Activated T-cell treated with anti-CD3 and anti-CD28 coated beads, Interleukin-2, amount 50 U/mL, for 72 hours (primary cell): ENCODE measurements around the gene C22orf23. TPM values are rescaled to one million over a fixed set of nuclear protein-coding genes. Genes with fewer than 3 reads are reported as not detected.

ENCODE experiments used
- ATAC-seq, 2 donors: fragments of 150-1000 bp; cut with Tn5 transposase; replicated peaks in 1 of 2; 2 replicates each; pipeline ENCODE4 v1.10.0; 2021; ENCODE audit warnings: moderate library complexity in 2 of 2, mild to moderate bottlenecking in 1 of 2
- DNase-seq, 2 donors: peaks; one replicate each; pipeline ENCODE4 v3.0.0; 2021 to 2022; ENCODE audit warnings: mixed read lengths in 1 of 2
- H3K27ac Mint-ChIP-seq: one replicate; pipeline ENCODE4 v1.8.0; 2022; ENCODE audit warnings: mild to moderate bottlenecking, moderate library complexity, mixed read lengths
- H3K27me3 Mint-ChIP-seq: one replicate; pipeline ENCODE4 v1.8.0; 2022; ENCODE audit warnings: low read depth, mixed read lengths
- H3K36me3 Mint-ChIP-seq, 2 donors: one replicate each; pipeline ENCODE4 v1.8.0; 2022; ENCODE audit warnings: mixed read lengths in 2 of 2, mild to moderate bottlenecking in 1 of 2; ENCODE audit not compliant: insufficient read depth in 2 of 2
- H3K4me1 Mint-ChIP-seq: one replicate; pipeline ENCODE4 v1.8.0; 2022; ENCODE audit warnings: low read depth, mixed read lengths
- H3K4me3 Mint-ChIP-seq, 2 donors: one replicate each; pipeline ENCODE4 v1.8.0; 2022; ENCODE audit warnings: mild to moderate bottlenecking in 2 of 2, mixed read lengths in 2 of 2, moderate library complexity in 2 of 2
- H3K9me3 Mint-ChIP-seq, 2 donors: one replicate each; pipeline ENCODE4 v1.8.0; 2022; ENCODE audit warnings: mixed read lengths in 2 of 2
- total RNA-seq, 2 donors: library from RNA; stranded (reverse); gene quantifications; one replicate each; pipeline ENCODE4 v1.2.3, GENCODE V29; 2022

C22orf23 gene
- under 1 TPM; 0.19 to 0.30 TPM for total RNA-seq

DNA sequence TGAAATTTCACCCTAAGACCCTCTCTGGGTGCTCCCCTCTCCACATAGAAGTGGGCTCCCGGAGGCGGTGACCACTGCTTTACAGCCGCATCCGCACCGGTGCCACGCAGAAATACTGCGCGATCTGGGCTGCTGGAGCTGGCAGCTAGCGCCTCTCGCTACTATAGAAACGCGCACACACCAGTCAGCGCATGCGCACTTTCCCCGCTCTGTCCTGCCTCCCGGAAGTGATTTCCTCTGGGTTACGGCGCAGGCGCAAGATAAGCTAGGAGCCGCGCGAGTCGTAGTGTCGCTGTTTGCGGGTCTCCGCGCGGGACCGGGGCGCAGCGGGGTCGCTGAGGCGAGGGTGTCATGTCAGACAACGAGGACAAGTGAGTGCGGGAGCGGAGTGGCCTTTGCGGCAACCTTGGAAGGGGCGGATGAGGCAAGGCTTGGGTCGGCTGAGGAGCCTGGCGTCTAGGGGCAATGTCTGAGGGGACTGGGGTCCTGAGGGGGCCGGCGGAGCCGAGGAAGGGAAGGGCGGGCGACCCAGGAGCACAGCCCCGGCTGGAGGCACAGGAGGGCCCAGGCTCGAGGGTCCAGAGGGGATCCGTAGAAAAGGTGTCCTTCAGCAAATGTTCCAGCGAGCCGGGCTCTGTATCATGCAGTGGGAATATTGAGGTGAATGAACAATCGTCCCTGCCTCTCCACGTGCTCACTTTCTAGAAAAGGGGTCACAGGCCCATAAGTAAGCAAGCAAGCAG, at the start of gene C22orf23, which contains the start of gene POLR2F:
TSS of gene C22orf23 (minus strand) at position 165 of the 743 bp plus-strand sequence. CDS start 452 bp downstream, outside the sequence.
TSS of gene POLR2F (plus strand) at position 263 of the 743 bp plus-strand sequence. CDS start at position 352, 89 bp downstream.
- DNase-seq (peak; percentile 96), ATAC-seq (peak; percentile 97)
- H3K27ac Mint-ChIP-seq: peak within 1 kb of the TSS; percentile 95
- H3K4me1 Mint-ChIP-seq: peaks cover 27% of the 10 kb centered on the region
- no peaks in the 10 kb centered on the region for H3K9me3 Mint-ChIP-seq
- peaks cover 6 to 7% of the 10 kb centered on the region in 2 donors for H3K36me3 Mint-ChIP-seq
- H3K4me3 Mint-ChIP-seq: peak within 1 kb of the TSS; percentile 88 to 91
- H3K27me3 Mint-ChIP-seq: peaks cover 10% of the 10 kb centered on the region

DNA sequence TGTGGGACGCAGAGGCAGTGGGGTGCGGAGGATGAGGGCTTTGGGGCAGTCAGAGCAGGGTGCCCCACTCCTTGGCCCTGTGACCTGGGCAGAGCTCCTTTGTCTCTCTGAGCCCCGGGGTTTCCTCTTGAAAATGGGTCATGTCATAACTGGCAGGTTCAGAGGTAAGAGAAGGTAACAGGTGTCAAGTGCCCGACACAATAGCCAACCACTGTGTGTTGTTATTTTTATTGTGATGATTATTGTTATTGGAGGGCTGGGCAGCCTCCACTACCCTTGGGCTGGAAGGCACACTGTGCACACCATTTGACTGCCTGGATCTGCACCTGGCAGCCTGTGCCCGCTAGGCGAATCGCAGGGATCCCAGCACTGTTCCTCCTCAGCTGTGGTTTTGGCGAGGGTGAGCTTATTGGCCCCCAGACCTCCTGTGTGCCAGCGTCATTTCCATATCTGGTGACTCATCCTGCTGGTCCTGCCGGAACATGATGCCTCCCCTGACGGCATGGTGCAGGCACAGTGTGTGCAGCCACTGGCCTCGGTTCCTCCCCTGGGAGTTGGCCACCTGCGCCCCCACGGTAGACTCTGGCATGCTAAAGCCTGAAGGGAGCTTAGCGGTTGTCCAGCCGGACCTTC, 46.4 kb upstream of the C22orf23 start:
- DNase-seq (no peak), ATAC-seq (peak; percentile 22 to 58)
- Mint-ChIP-seq H3K4me1 (no peaks in the 10 kb centered on the region), H3K4me3 (no peak overlapping the region), H3K9me3 (no peaks in the 10 kb centered on the region), H3K27me3 (no peaks in the 10 kb centered on the region), H3K27ac (no peak overlapping the region), H3K36me3 (no peaks in the 10 kb centered on the region)

DNA sequence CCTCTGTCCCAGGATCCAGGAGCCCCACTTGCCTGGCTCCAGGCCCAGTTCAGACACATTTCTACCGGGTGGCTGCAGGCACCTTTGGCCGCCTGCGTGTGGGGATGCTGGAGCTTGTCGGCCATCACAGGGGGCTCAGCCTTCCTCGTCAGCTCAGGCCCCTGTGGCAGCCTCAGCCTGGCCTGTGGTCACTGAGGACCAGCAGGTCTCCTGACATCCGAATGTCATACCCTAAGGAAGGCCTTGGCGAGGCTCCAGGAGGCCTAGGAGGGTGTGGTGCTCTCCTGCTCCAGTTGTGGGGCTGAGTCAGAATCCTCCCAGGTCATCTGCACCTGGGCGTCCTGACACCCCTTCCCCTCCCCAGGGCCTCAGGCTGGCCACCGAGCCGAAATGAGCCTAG, 45.8 kb upstream of the C22orf23 start:
- H3K4me1 Mint-ChIP-seq: no peaks in the 10 kb centered on the region
- no peak overlapping the region for H3K27ac Mint-ChIP-seq
- H3K4me3 Mint-ChIP-seq: no peak overlapping the region
- ATAC-seq: no peak
- H3K27me3 Mint-ChIP-seq: no peaks in the 10 kb centered on the region
- H3K36me3 Mint-ChIP-seq: no peaks in the 10 kb centered on the region
- DNase-seq: no peak
- H3K9me3 Mint-ChIP-seq: no peaks in the 10 kb centered on the region

DNA sequence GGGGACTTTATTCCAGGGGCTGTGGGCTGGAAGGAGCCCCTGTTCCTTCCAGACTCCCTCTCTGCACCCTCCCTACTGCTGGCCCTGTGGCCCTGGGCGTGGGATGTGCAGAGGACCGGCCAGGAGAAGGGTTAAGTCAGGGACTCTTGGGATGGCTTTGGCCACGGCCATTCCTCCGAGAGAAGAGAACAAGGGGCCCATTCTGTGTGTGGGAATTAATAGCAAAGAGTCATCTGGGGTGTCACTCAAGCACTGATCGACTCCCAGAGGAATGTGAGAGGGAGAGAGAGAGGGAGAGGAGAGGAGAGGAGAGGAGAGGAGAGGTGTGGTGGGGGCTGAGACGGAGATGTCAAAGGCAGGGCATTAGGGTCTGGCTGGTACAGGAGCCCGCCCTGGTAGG, 45.1 kb upstream of the C22orf23 start:
- no peaks in the 10 kb centered on the region for H3K9me3 Mint-ChIP-seq
- no peak overlapping the region for H3K4me3 Mint-ChIP-seq
- no peaks in the 10 kb centered on the region for H3K4me1 Mint-ChIP-seq
- no peaks in the 10 kb centered on the region for H3K27me3 Mint-ChIP-seq
- ATAC-seq (no peak), DNase-seq (no peak)
- H3K27ac Mint-ChIP-seq: no peak overlapping the region
- H3K36me3 Mint-ChIP-seq: no peaks in the 10 kb centered on the region

DNA sequence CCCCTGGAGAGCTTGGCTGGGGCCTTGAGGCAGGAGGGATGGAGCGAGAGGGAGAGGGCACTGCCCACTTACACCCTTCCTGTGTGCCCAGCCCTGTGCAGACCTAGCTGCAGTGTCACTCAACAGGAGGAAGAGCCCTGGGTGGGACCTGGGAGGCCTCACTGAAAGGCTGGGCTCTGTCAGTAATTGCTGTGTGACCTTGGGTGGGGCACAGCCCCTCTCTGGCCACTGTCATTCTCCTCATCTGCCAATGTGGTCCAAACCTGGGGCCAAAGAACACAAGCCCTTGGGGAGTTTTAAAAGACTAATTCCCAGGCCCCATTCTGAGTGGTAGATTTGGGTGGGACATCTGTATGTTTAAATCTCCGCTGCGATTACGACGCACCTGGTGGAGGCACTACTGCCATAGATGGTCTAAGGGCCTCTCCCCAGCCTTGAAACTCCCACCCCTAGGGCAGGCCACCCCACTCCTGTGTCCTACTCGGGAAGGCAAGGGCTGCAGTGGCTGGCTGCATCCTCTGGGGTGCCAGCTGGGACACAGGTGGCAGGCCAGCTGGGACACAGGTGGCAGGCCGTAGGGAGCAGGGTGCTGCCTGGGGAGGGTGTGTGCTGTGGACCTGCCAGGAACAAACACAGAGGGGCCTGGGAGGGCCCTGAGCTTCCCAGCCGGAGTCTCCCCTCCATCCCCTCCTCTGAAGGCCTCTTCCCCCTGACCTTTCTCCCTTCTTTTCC, 43.3 kb upstream of the C22orf23 start:
- H3K27me3 Mint-ChIP-seq: no peaks in the 10 kb centered on the region
- H3K4me3 Mint-ChIP-seq: no peak overlapping the region
- H3K9me3 Mint-ChIP-seq: no peaks in the 10 kb centered on the region
- no peaks in the 10 kb centered on the region for H3K36me3 Mint-ChIP-seq
- H3K4me1 Mint-ChIP-seq: no peaks in the 10 kb centered on the region
- peak overlapping the region; percentile 33 for H3K27ac Mint-ChIP-seq
- no peak for DNase-seq
- no peak for ATAC-seq

DNA sequence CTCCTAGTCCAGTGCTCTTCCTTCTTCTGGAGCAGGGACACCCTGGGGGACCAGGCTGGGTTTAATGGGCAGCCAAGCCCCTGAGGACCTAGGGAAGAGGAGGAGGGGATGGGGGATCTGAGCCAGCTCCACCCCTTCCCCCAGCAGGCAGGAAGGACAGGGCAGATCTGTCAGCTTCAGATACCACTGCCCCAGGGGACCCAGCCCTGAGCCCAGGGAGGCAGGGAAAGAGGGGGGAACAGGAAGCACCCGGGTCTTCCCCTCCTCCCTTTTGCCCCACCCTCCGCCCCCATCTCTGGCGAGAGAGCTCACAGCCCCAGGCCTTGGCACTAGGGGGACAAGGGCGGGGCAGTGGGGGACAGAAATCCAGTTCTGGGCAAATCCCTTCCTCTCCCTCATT, 42.7 kb upstream of the C22orf23 start:
- no peak overlapping the region for H3K4me3 Mint-ChIP-seq
- H3K9me3 Mint-ChIP-seq: no peaks in the 10 kb centered on the region
- DNase-seq: no peak
- H3K36me3 Mint-ChIP-seq: no peaks in the 10 kb centered on the region
- H3K27ac Mint-ChIP-seq: no peak overlapping the region
- H3K27me3 Mint-ChIP-seq: no peaks in the 10 kb centered on the region
- no peaks in the 10 kb centered on the region for H3K4me1 Mint-ChIP-seq
- no peak for ATAC-seq

DNA sequence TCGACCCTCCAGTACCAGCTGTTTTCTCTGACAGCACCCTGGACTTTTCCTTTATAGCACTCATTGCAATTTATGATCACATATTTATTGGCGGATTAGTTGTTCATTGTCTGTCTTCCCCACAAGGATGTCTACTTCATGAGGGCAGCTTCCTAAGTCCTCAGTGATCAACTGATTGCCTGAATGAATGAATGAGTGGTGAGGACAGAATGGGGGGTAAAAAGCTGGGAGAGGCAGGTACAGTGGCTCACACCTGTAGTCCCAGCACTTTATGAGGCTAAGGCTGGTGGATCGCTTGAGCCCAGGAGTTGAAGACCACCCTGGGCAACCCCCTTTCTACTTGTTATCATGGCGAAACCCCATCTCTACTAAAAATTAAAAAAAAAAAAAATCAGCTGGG, 42.1 kb upstream of the C22orf23 start:
- no peaks in the 10 kb centered on the region for H3K27me3 Mint-ChIP-seq

DNA sequence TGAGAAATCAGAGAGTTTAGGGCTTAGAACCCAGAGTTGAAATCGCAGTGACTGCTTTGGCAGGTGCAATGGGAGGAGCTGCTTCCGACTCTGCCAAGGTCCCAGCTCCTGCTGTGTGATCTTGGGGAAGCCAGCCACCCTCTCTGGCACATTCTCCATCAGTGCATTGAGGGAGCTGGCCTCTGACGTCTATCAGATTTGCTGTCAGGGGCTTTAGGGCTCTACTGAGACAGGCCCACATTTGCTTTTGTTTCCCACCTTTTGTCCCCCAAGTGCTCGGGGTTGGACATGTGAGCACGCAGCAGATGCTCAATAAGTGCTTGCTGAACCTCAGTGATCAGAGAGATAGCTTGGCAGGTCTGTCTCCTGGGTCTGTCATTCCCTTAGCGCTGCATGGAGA, 41.6 kb upstream of the C22orf23 start:
- Mint-ChIP-seq H3K27ac (no peak overlapping the region), H3K4me3 (no peak overlapping the region), H3K9me3 (no peaks in the 10 kb centered on the region), H3K27me3 (no peaks in the 10 kb centered on the region), H3K36me3 (no peaks in the 10 kb centered on the region), H3K4me1 (no peaks in the 10 kb centered on the region)
- no peak for DNase-seq
- ATAC-seq: no peak

More for the DNA sequence above, 42.1 kb upstream of the C22orf23 start:
- no peak for DNase-seq
- H3K36me3 Mint-ChIP-seq: no peaks in the 10 kb centered on the region
- H3K9me3 Mint-ChIP-seq: no peaks in the 10 kb centered on the region
- H3K4me1 Mint-ChIP-seq: no peaks in the 10 kb centered on the region
- H3K27ac Mint-ChIP-seq: no peak overlapping the region
- no peak overlapping the region for H3K4me3 Mint-ChIP-seq
- no peak for ATAC-seq

DNA sequence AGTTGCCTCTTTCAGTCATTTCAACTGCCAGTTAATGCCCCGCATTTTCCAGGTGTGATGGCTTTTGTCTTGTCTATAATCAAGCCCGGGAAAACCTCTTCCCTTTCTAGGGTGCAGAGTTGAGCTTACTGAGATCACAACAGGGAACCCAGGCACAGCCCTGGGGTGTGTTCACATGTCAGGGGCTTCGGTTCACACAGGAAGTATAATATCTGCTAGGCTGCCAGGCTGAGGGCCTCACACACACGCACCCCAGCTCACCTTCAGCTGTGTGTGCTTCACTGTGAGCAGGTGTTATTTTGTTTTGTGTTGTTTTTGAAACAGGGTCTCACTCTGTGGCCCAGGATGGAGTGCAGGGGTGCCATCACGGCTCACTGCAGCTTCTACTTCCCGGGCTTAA, 40.6 kb upstream of the C22orf23 start:
- Mint-ChIP-seq H3K27ac (no peak overlapping the region), H3K4me1 (no peaks in the 10 kb centered on the region), H3K36me3 (no peaks in the 10 kb centered on the region), H3K9me3 (no peaks in the 10 kb centered on the region), H3K4me3 (no peak overlapping the region), H3K27me3 (no peaks in the 10 kb centered on the region)
- DNase-seq (no peak), ATAC-seq (no peak)

DNA sequence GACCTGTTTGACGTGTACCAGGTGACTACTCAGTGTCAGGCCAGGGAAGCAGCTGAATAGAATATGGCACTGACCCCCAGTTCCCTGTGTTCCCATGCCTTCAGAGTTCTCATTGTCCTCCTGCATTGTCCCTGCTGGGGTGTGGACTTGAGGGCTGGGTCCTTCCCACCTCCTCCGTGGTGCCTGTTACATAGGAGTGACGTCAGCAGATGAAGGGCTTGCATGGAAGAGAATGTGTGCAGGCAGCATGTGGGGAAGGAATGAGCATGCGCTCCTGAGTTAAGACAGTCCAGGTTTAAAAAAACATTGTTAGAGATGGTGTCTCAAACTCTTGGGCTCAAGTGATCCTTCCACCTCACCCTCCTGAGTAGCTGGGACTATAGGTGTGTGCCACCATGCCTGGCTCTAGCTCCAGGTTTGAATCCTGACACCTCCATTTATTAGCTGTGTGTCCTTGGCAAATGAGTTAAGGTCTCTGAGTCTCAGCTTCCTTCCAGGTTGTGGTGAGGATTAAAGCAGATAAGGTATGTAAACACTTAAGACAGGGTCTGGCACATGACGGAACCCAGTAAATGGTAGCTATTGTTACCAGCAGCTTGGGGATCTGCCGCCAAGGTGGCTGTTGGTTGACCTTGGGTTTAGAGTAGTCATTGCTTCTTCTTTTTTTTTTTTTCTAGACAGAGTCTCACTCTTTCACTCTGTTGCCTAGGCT, 38.5 kb upstream of the C22orf23 start:
- H3K4me1 Mint-ChIP-seq: no peaks in the 10 kb centered on the region
- no peaks in the 10 kb centered on the region for H3K36me3 Mint-ChIP-seq
- no peak for DNase-seq
- H3K4me3 Mint-ChIP-seq: no peak overlapping the region
- no peak for ATAC-seq
- no peak overlapping the region for H3K27ac Mint-ChIP-seq
- no peaks in the 10 kb centered on the region for H3K9me3 Mint-ChIP-seq
- H3K27me3 Mint-ChIP-seq: no peaks in the 10 kb centered on the region

DNA sequence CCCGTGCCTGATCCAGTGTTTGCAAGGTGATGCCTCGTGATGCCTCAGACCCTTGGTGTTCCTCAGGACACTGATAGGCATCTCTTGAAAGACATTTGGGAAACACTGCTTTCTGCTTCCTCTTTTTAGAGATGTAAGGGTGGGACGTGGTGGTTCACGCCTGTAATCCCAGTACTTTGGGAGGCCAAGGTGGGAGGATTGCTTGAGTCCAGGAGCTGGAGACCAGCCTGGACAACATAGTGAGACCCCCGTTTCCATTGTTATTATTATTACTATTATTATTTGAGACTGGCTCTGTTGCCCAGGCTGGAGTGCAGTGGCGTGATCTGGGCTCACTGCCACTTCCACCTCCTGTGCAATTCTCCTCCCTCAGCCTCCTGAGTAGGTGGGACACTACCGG, 37.5 kb upstream of the C22orf23 start:
- H3K36me3 Mint-ChIP-seq: no peaks in the 10 kb centered on the region
- H3K9me3 Mint-ChIP-seq: no peaks in the 10 kb centered on the region
- H3K27me3 Mint-ChIP-seq: no peaks in the 10 kb centered on the region
- no peak for DNase-seq
- no peak overlapping the region for H3K4me3 Mint-ChIP-seq
- ATAC-seq: no peak
- H3K4me1 Mint-ChIP-seq: no peaks in the 10 kb centered on the region
- H3K27ac Mint-ChIP-seq: no peak overlapping the region

DNA sequence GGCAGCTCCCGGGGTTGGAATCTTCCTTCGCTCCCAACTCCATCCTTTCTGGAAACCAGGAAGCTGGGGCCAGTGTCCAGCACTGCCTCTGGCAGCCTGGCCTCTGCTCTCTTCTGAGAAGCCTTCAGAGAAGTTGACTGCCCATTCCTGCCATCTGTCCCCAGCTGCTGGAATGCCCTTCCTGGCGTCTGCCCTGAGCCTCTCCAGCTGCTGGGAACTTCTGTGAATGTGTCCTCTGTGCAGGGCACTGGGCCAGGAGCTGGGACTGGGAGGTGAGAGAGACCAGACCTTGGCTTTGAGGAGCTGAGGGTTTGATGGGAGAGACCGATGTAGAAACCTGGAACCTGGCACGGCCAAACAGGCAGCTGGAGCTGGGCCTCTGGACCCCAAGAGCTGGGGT, 36.9 kb upstream of the C22orf23 start:
- Mint-ChIP-seq H3K4me1 (no peaks in the 10 kb centered on the region), H3K4me3 (no peak overlapping the region), H3K9me3 (no peaks in the 10 kb centered on the region), H3K36me3 (no peaks in the 10 kb centered on the region), H3K27me3 (no peaks in the 10 kb centered on the region), H3K27ac (no peak overlapping the region)
- no peak for ATAC-seq
- DNase-seq: no peak
